Duodenal mucosa (tissue), 2 donors: Measurements from ENCODE around the gene SLC38A7.

Experiments used
- H3K27ac ChIP-seq: one replicate; pipeline ENCODE4 v1.7.0; 2013; ENCODE audit warnings: low read depth, low read length
- H3K27me3 ChIP-seq, 2 donors: one replicate each; pipeline ENCODE4 v1.7.0; 2013; ENCODE audit warnings: low read length in 2 of 2, control low read depth in 1 of 2; ENCODE audit not compliant: insufficient read depth in 2 of 2, control insufficient read depth in 1 of 2
- H3K36me3 ChIP-seq, 2 donors: one replicate each; pipeline ENCODE4 v1.7.0; 2013; ENCODE audit warnings: low read length in 2 of 2, control low read depth in 1 of 2; ENCODE audit not compliant: insufficient read depth in 2 of 2, control insufficient read depth in 1 of 2
- H3K4me1 ChIP-seq, 2 donors: one replicate each; pipeline ENCODE4 v1.7.0; 2013; ENCODE audit warnings: low read length in 2 of 2, control low read depth in 1 of 2; ENCODE audit not compliant: insufficient read depth in 2 of 2, control insufficient read depth in 1 of 2
- H3K4me3 ChIP-seq, 2 donors: one replicate each; pipeline ENCODE4 v1.7.0; 2013; ENCODE audit warnings: low read length in 2 of 2, low read depth in 1 of 2
- H3K9ac ChIP-seq, 2 donors: one replicate each; pipeline ENCODE4 v1.7.0; 2013; ENCODE audit warnings: low read length in 2 of 2, low read depth in 1 of 2
- H3K9me3 ChIP-seq, 2 donors: one replicate each; pipeline ENCODE4 v1.7.0; 2013; ENCODE audit warnings: low read length in 2 of 2, control low read depth in 1 of 2; ENCODE audit not compliant: control insufficient read depth in 1 of 2

The SLC38A7 gene

GRCh38 chr16:58620396-58620795, 64.2 kb downstream of the SLC38A7 start:
- Histone ChIP-seq H3K4me1 (no peaks in the 10 kb centered on the region), H3K9ac (no peak overlapping the region), H3K4me3 (no peak overlapping the region), H3K9me3 (no peaks in the 10 kb centered on the region), H3K27ac (no peak overlapping the region), H3K36me3 (peaks cover 20 to 61% of the 10 kb centered on the region in 2 donors), H3K27me3 (no peaks in the 10 kb centered on the region)

- Histone ChIP-seq H3K27ac (no peak overlapping the region), H3K9me3 (no peaks in the 10 kb centered on the region), H3K36me3 (peaks cover 15 to 43% of the 10 kb centered on the region in 2 donors), H3K4me3 (no peak overlapping the region), H3K9ac (no peak overlapping the region), H3K27me3 (no peaks in the 10 kb centered on the region), H3K4me1 (no peaks in the 10 kb centered on the region)
These were observed 69.3 kb downstream of the SLC38A7 start for GRCh38 chr16:58615280-58615679.
